GM18508 (cell line): Measurements from ENCODE around the gene ADARB1.

Experiments
- ATAC-seq: cut with Tn5 transposase; IDR thresholded peaks from one replicate; pipeline ENCODE4 v1.9.1; 2021; ENCODE audit warnings: moderate number of reproducible peaks; ENCODE audit not compliant: insufficient read depth, unreplicated experiment

ADARB1 gene

DNA sequence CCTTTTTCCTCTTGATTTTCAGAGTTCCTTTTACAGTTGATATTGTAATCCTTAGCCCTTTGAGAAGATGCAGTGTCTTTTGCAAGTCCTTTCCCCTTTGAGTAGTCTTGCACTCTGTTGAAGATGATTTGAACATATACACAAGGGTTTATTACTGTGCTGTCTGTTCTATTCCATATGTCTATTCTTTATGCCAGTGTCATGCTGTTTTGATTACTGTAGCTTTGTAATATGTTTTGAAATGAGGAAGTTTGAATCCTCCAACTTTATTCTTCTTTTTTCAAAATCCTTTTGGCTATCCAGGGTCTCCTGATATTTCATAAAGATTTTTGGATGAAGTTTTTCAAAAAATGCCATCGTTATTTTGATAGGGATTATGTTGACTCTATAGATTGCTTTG, 112.3 kb downstream of the ADARB1 start:
- no peak for ATAC-seq

DNA sequence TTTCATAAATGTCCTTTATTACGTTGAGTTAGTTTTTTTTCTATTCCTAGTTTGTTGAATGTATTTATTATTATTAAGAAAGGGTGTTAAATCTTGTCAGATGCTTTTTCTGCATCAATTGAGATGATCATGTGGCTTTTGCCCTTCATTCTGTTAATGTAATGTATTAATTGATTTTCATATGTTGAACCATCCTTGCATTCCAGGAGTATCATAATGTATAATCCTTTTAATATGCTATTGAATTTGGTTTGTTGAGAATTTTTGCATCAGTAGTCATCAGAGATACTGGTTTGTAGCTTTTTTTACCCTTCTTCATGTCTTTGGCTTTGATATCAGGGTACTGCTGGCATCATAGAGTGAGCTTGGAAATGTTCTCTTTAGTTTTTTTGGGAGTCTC, 113.3 kb downstream of the ADARB1 start:
- no peak for ATAC-seq

DNA sequence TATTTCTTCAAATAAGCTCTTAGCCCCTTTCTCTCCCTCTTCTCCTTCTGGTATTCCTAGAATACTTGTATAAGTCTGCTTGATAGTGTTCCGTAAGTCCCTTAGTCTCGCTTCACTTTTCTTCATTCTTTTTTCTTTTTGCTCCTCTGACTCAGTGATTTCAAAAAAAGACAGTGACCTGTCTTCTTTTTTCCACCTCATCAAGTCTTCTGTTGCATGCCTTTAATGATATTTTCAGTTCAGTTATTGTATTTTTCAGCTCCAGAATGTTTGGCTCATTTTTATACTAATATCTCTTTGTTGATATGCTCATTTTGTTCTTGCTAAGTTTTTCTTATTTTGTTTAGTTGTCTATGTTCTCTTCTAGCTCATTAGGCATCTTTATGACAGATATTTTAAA, 115.6 kb downstream of the ADARB1 start:
- no peak for ATAC-seq

DNA sequence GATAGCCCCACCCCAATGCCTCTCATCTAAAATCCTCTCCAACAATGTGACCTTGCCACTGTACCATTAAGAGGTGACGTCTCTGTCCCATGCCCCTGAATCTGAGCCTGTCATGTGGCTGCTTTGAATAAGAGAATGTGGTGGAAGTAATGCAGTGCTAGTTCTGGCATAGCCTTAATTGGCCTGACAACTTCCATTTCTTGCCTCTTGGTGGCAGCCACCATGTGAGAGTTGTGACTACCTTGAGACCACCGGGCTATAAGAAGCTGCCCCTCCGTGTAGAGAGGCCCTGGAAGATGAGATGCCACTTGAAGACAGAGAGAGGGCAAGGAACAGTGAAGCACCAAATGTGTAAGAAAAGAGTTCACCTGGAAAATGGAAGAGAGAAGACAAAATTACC, 118.0 kb downstream of the ADARB1 start:
- no peak for ATAC-seq

DNA sequence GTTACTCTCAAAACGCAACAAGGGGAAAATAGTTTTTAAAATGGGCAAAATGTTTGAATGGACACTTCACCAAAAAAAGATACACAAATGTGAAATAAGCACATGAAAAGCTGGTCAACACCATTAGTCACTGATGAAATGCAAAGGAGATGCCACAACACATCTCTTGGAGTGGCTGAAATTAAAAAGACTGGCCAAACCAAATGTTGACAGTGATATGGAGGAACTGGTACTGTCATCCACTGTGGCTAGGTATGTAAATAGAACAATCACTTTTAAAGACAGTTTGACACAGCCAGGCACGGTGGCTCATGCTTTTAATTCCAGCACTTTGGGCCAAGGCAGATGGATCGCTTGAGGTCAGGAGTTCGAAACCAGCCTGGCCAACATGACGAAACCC, 122.2 kb downstream of the ADARB1 start:
- ATAC-seq: no peak

DNA sequence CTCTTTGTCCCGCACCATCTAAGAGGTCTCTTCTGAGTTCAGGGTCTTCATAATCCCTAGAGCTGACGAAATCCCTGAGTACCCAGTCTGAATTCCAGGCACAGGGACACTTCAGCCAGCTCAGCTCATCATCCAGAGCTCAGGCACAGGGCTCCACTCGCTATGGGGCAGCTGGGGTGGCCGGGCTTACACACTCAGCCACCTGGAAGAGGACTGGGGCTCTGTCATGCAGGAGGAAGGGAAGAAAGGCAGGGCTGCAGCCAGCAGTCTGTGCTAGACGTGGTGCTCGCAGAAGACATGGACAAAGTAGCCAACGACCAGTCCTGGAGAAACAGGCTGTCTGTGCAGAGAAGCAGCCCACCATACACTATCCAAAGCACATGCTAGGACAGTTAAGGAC, 124.8 kb downstream of the ADARB1 start:
- no peak for ATAC-seq

DNA sequence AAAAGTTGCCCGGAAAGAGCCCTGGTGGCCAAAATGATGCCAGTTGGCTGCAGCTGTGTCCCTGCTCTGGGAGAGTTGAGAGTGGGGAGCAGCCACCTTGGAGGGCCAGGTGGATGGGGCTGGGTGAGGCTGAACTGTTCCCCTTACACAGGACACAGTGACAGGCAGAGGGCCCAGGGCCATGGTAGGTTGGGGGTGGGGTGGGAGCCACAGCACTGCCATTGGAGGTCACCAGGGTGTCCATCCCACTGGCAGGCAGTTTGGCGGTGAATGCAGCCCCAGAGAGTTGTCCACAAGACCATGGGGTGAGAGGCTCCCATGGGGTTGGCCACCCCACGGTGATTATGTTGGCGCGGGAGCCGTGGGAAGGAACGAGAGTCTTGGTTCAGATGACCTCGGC, 125.7 kb downstream of the ADARB1 start:
- ATAC-seq: no peak

DNA sequence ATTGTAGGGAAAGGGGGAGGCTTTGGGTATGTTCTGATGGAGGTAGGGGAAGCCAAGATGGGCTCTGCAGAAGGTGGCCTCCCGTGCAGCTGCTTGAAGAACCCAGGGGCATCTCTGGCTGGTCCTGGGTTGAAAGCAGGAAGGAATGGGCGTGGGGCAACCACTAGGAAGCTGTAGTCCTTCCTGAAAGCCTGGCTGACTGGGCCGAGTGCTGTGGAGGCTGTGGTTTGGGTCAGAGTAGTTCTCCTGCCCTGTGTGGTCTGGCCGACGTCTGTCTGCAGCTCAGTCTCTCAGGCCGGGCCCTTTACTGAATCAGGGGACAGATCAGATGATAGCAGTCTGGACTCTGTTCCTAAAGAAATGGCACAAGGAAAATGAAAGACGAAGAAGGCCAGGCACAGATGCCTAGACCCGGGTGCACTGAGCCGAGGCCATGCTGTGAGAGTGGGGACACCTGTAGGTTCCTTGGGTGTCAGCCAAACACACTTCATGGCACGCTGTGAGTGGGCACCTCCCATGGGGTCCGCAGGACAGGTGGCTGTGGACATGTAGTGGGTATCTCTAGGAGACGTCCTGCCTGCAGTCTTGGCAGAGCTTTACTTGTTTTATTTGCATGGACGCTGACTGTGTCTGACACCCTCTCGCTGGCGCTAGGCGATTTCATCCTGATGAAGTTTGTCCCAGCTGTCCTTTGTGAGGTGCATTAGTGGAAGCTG, 126.4 kb downstream of the ADARB1 start:
- no peak for ATAC-seq

DNA sequence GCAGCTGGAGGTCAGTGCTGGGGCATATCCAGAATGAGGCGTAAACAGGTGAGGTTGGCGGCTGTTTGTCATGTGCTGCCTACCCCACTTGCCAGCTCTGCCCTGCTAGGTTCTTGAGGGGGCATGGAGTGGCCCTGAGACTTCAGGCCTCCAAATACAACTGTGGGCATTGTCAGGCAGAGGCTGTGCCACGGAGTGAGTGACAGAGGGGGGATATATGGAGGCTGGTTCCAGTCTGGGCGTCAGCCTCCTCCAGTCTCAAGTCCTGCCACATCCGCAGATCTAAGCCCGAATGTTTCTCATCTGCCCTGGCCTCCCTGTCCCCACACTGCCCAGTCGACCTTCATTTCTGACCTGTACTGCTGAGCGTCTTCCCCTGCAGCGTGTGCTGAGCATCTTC, 128.0 kb downstream of the ADARB1 start:
- ATAC-seq: no peak

DNA sequence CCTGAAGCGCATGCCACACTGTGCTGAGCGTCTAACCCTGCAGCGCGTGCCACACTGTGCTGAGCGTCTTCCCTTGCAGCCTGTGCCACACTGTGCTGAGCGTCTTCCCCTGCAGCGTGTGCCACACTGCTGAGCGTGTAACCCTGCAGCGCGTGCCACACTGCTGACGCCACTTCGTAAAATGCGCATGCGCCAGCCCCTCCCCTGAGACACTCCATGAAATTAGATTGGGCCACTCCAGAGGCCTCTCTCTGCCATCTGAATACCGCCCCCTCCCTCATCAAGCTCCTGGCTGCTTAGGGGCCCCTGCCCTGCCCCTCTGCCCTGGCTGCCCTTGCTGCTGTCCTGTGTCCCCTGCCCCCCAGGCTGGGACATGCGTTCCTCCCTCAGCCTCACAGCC, 128.5 kb downstream of the ADARB1 start:
- no peak for ATAC-seq

DNA sequence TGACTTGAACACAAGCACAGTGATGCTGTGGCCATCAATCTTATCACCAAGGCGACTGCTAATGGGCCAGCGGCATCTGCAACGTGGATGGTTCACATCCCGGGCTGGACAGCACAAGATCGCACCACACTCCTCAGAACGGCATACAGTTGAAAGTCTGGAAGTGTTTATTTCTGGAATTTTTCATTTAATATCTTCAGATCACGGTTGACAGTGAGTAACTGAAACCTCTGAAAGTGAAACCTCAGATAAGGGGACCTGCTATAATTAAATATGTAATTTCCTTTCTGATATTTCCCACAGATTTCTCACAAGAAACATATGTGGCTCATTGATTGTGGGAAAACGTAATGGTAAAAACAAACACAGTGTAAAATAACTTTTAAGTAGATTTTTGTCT, 129.6 kb downstream of the ADARB1 start:
- ATAC-seq: no peak

DNA sequence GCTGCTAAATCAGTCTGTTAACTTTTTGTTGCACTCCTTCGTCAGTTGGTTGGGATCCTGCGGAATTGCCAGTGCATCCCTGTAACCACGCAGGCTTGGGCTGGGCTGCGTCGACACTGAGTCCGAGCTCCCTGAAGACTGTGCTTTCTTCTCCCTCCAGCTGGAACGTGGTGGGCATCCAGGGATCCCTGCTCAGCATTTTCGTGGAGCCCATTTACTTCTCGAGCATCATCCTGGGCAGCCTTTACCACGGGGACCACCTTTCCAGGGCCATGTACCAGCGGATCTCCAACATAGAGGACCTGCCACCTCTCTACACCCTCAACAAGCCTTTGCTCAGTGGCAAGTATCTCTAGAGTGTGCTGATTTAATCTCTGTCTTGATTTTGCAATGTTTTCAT, 130.0 kb downstream of the ADARB1 start:
- no peak for ATAC-seq

DNA sequence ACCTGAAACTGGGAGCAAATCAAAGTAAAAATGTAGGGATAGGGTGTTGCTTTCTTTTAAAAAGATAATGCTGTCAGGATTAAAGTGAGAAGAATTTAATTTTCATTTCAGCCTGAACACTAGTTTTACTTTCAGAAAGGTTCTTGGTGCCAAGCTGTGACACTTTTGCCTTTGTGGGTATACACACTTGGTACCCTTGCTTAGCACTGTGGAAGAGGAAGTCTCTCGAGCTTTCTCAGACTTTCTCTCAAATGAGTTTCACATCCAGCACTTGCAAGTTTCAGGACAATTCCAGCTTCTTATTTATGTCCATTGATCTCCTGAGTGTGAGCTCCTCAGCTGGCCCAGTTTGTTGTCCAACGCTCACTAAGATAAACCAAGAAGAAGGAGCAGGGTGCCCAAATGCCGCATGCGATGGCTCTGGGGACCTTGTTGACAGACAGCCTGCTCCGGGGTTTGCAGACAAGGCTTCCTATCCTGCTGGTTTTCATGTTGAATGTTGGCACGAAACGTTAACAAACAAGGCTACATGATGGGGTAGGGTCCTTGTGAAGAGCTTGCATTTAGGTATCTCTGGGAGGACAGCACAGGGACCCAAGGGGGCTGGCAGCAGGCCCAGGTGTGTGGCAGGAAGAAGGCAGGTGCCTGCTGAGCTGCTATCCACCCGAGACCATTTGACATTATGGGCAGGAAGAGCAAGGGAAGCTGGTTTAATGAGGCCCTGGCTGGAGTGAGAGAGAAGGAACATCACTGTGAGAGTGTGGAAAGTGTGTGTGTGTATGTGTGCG, 133.7 kb downstream of the ADARB1 start:
- ATAC-seq: no peak

DNA sequence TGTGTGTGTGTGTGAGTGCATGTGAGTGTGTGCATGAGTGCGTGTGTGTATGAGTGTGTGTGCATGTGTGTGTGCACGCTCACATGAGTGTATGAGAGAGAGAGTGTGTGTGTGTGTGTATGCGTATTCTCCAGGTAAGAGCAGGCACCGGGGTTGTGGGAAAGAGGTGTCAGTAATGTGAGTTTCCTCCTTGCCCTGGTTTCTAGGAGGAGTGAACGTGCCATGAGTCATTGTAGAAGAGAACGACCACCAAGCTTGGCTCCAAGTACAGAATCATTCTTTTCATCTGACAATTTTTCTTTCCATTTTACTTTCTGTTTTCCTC, 134.2 kb downstream of the ADARB1 start:
- no peak for ATAC-seq

DNA sequence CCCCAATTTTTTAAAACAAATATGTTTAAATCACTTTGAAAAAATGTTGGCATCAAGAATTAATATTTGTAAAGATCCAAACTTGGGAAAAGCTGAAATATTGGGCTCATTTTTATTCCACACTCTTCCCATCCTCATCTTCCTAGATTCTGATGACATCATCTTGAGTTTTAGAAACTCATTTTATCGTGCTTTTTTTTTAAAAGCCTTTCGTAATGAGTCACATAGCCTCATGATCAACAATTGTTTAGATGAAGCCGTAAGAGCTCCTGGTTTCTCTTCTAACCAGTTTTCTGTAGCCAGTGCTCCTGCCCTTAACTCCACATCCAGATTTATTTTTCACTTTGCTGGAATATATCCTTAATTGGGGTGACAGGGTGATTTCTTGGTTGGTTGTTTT, 134.7 kb downstream of the ADARB1 start:
- ATAC-seq: no peak

DNA sequence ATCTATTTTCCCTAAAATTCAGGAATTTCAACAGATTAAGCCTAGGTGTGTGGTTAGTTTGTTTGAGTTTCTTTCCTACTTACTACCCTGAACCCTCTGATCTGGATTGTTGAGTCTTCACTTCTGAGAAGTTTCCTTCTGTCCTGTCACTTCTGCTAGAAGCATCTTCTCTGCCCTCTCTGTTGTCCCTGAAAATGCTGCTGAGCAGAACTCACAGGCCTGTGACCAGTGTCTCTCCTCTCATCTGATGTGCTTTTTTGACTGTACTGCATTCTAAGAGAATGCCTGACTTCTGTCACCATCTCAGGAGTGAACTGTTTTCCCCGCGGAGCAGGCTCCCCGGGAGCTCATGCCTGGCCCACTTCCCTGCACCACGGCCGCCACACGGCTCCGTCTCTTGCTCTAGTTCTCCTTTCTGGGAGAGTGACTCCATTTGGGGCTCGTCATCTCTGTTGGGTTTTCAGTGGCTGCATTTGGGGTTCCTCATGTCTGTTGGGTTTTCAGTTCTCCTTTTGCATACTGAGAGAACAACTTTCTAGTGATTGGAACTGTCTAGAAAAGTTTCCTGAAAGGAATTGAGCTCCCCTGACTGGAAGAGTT, 135.4 kb downstream of the ADARB1 start:
- no peak for ATAC-seq

DNA sequence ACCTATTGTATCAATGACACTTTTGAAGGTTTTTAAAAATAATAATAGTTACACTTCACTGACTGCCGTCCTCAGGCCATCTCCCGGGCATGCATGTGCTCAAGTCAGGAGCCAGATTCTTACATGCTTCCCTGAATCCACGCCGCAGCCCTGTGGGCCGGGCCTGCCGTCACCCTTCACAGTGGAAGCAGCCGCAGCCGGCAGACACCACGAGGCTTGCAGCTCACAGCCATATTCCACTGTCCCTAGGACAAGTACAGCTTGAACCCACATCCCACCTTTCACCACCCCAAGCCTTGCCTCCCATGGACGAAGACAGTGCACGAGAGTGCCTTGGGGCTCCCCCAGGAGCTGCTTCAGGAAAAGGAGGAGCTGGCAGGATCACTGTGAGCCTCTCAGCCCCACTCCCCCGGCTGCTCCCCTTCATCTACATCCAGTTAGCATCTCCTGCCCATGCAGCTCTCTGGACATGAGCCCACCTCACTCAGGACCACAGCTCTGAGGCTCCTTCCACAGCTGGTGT, 136.1 kb downstream of the ADARB1 start:
- ATAC-seq: no peak

DNA sequence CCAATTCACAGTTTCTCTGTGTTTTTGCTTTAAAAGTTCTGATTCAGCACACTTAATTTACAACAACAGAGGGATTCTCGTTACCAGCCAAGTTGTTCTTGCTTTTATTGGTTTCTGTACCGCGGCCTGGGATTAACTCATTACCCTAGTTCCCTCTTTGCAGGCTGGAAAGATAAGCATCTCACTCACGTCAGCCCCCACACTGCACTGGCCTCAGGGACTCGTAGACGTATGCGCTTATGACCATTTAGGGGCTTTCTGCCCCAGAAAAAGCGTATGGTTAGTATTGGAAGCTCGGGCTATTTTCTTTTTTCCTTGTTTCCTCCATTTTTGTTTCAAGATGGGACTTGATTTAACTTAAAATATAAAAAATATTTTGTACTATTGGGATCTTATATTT, 137.3 kb downstream of the ADARB1 start:
- no peak for ATAC-seq

DNA sequence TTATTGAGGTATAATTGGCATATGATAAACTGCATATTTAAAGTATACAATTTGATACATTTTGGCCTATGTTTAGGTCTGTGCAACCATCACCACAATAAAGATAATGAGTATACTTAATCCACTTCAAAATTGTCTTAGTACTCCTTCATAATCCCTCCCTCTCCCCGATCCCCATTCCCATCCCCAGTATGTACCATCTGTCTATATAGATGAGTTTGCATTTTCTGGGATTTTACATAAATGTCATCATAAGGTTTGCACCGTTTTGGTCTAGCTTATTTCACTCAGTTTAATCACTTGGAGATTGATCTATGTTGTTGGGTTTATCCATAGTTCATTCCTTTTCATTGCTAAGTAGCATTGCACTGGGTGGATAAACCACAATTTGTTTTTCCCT, 139.0 kb downstream of the ADARB1 start:
- no peak for ATAC-seq

DNA sequence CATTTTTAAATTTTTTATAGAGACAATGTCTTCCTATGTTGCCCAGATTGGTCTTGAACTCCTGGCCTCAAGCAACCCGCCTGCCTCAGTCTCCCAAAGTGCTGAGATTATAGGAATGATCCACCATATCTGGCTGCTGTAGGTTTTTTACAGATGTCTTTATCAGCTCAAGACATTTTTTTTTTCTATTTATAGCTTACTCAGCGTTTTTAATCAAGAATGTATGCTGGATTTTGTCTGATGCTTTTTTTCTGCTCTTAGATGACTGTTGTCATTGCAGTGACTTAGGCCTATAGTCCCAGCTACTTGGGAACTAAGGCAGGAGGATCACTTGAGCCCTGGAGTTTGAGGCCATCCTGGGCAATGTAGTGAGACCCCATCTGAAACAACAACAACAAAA, 140.8 kb downstream of the ADARB1 start:
- no peak for ATAC-seq

DNA sequence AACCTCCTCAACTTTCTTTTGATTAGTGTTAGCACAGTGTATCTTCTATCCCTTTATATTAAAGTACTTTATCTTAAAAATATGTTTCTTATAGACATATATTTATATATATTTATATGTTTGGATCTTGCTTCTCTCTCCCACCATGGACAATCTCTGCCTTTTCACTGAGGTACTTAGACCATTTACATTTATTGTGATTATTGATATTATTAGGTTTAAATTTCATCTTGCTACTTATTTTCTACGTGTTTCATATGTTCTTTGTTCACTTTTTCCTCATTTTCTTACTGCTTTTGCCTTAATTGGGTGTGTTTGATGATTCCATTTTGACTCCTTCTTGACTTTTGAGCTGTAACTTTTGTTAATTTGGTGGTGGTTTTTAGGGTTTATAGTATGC, 142.6 kb downstream of the ADARB1 start:
- ATAC-seq: no peak

DNA sequence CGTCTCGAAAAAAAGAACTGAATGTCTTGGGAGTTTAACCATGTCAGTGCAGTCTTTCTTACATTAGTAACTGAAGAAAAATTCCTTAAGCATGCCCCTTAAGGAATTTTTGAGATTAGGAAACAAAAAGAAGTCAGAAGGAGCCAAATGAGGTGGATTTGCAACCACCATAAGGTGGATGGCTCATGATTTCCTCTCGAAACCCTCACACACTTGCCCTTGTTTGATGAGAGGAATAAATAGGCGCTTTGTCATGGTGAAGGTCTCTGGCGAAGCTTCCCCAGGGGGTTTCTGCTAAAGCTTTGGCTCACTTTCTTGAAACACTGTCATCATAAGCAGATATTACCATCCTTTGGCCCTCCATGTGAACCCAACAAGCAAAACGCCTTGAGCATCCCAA, 145.1 kb downstream of the ADARB1 start:
- no peak for ATAC-seq
